ENCODE measurements around the gene CCR3. TPM values are rescaled to one million over a fixed set of nuclear protein-coding genes. Genes with fewer than 3 reads are reported as not detected.

CCR3 gene
- total RNA-seq, 1 experiment from 2014 or later, result not detected

GRCh38 chr3:46289551-46289950 is 47.3 kb downstream of the CCR3 start:
- ATAC-seq (no peak), DNase-seq (ENCODE audit: low read depth, low spot score) (no peak)
- no peaks in the 10 kb centered on the region for H3K4me1 ChIP-seq (ENCODE audit: control insufficient read depth, insufficient read depth, low read length)
- peaks cover 4% of the 10 kb centered on the region; the same call in 1 of the 2 replicates for H3K27me3 ChIP-seq (ENCODE audit: control insufficient read depth, insufficient read depth, low read length)
- ChIA-PET CTCF (no interaction called here), POLR2A (no interaction called here)
- no TSS peak for BruUV-seq (replicated peaks)
- H3K36me3 ChIP-seq (ENCODE audit: control insufficient read depth, insufficient read depth, low read length), result no peaks in the 10 kb centered on the region
- intact Hi-C loops (cut with micrococcal nuclease; ENCODE audit: unreplicated experiment), result no loop called here
- in situ Hi-C loops (cut with HindIII; ENCODE audit: low pct_unique_long_range_greater_than_20kb, low sequenced_read_pairs), result no loop called here
- H3K9me3 ChIP-seq (ENCODE audit: control insufficient read depth, insufficient read depth, low read depth, low read length), result no peaks in the 10 kb centered on the region
- no peak overlapping the region for H3K27ac ChIP-seq (ENCODE audit: low read length)
- TF ChIP-seq TCF7L2 (IDR thresholded peaks at IDR 0.05; ENCODE audit: low read depth, low read length) (no peak), POLR2AphosphoS5 (IDR thresholded peaks at IDR 0.05; ENCODE audit: low read depth, low read length) (no peak), CTCF (IDR thresholded peaks at IDR 0.05) (no peak), REST (IDR thresholded peaks at IDR 0.05; ENCODE audit: insufficient read depth in 1 of 2, low read depth in 2 of 2, low read length in 1 of 2) (no peak)
- H3K4me3 ChIP-seq (ENCODE audit: low read depth in 2 of 2, low read length in 2 of 2), result no peak overlapping the region

- BruUV-seq (replicated peaks), result no TSS peak
- DNase-seq (ENCODE audit: low read depth, low spot score) (no peak), ATAC-seq (no peak)
- H3K27ac ChIP-seq (ENCODE audit: low read length), result no peak overlapping the region
- in situ Hi-C loops (cut with HindIII; ENCODE audit: low pct_unique_long_range_greater_than_20kb, low sequenced_read_pairs) (no loop called here), intact Hi-C loops (cut with micrococcal nuclease; ENCODE audit: unreplicated experiment) (no loop called here)
- H3K9me3 ChIP-seq (ENCODE audit: control insufficient read depth, insufficient read depth, low read depth, low read length), result no peaks in the 10 kb centered on the region
- H3K27me3 ChIP-seq (ENCODE audit: control insufficient read depth, insufficient read depth, low read length), result peaks cover 4% of the 10 kb centered on the region; the same call in 1 of the 2 replicates
- CTCF ChIA-PET, result interaction anchor here (0.7 kb wide), 1 partner anchor 296 kb away, joined by 4 read pairs; no protein-coding TSS in a partner anchor
- TF ChIP-seq REST (IDR thresholded peaks at IDR 0.05; ENCODE audit: insufficient read depth in 1 of 2, low read depth in 2 of 2, low read length in 1 of 2) (no peak), POLR2AphosphoS5 (IDR thresholded peaks at IDR 0.05; ENCODE audit: low read depth, low read length) (no peak), SIN3A (IDR thresholded peaks at IDR 0.05; ENCODE audit: borderline replicate concordance, insufficient read depth, low read depth, low read length) (no peak), TCF7L2 (IDR thresholded peaks at IDR 0.05; ENCODE audit: low read depth, low read length) (no peak), CTCF (IDR thresholded peaks at IDR 0.05) (no peak)
- POLR2A ChIA-PET, result no interaction called here
- H3K4me1 ChIP-seq (ENCODE audit: control insufficient read depth, insufficient read depth, low read length), result no peaks in the 10 kb centered on the region
- no peak overlapping the region for H3K4me3 ChIP-seq (ENCODE audit: low read depth in 2 of 2, low read length in 2 of 2)
- no peaks in the 10 kb centered on the region for H3K36me3 ChIP-seq (ENCODE audit: control insufficient read depth, insufficient read depth, low read length)
Measured at GRCh38 chr3:46289966-46290365, 47.7 kb downstream of the CCR3 start.

Measured in Panc1 (cell line).